ENCODE measurements around the gene NKD1. TPM values are rescaled to one million over a fixed set of nuclear protein-coding genes. Genes with fewer than 3 reads are reported as not detected.

Gene NKD1
- polyA plus RNA-seq, 1 experiment = not detected

GRCh38 chr16:50685462-50686063 is 137.4 kb downstream of the NKD1 start:
- H3K27ac ChIP-seq (ENCODE audit: low read depth, low read length) = no peak overlapping the region
- ChIA-PET CTCF (interaction anchor here (1.1 kb wide), 1 partner anchor 20 kb away, joined by 6 read pairs; no protein-coding TSS in a partner anchor), POLR2A (no interaction called here)
- TF ChIP-seq, protein P1, sequence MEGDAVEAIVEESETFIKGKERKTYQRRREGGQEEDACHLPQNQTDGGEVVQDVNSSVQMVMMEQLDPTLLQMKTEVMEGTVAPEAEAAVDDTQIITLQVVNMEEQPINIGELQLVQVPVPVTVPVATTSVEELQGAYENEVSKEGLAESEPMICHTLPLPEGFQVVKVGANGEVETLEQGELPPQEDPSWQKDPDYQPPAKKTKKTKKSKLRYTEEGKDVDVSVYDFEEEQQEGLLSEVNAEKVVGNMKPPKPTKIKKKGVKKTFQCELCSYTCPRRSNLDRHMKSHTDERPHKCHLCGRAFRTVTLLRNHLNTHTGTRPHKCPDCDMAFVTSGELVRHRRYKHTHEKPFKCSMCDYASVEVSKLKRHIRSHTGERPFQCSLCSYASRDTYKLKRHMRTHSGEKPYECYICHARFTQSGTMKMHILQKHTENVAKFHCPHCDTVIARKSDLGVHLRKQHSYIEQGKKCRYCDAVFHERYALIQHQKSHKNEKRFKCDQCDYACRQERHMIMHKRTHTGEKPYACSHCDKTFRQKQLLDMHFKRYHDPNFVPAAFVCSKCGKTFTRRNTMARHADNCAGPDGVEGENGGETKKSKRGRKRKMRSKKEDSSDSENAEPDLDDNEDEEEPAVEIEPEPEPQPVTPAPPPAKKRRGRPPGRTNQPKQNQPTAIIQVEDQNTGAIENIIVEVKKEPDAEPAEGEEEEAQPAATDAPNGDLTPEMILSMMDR (IDR thresholded peaks at IDR 0.05; ENCODE audit: low read depth, low read length) = no peak
- H3K9me3 ChIP-seq (ENCODE audit: control insufficient read depth, insufficient read depth, low read length) = no peaks in the 10 kb centered on the region
- no peak overlapping the region for H3K4me3 ChIP-seq (ENCODE audit: low read depth, low read length)
- no peak for DNase-seq (ENCODE audit: low read depth, low spot score)
- no peaks in the 10 kb centered on the region for H3K27me3 ChIP-seq (ENCODE audit: control insufficient read depth, insufficient read depth, low read length)

DNA sequence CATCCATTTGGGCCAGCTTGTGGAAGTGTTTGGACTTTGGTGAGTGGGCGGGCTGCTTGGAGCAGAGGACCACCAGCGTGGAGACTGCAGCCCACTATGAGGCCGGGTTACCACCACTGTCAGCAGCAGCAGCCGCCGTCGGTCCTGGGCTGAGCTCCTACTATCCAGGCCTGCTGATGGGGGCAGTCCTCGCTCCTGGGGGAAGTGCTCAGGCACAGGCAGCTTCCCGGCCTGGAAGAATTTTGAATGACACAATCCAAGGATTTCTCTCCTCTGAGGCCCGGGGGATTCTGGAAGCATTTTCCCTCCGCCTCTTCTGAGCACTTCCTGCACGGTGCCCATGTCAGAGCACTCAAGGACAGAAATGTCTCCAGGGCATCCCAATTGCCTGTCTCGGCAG is 139.9 kb downstream of the NKD1 start:
- peaks cover 4% of the 10 kb centered on the region for H3K27me3 ChIP-seq (ENCODE audit: control insufficient read depth, insufficient read depth, low read length)
- DNase-seq (ENCODE audit: low read depth, low spot score) = no peak
- POLR2A ChIA-PET = no interaction called here
- no peak overlapping the region for H3K4me3 ChIP-seq (ENCODE audit: low read depth, low read length)
- CTCF ChIA-PET = interaction anchor here (1.6 kb wide), 1 partner anchor 23 kb away, joined by 6 read pairs; no protein-coding TSS in a partner anchor
- no peak overlapping the region for H3K27ac ChIP-seq (ENCODE audit: low read depth, low read length)
- TF ChIP-seq, protein P1 (IDR thresholded peaks at IDR 0.05; ENCODE audit: low read depth, low read length) = no peak
- no peaks in the 10 kb centered on the region for H3K9me3 ChIP-seq (ENCODE audit: control insufficient read depth, insufficient read depth, low read length)

GRCh38 chr16:50688867-50689266 is 140.7 kb downstream of the NKD1 start:
- H3K27me3 ChIP-seq (ENCODE audit: control insufficient read depth, insufficient read depth, low read length) = peaks cover 8% of the 10 kb centered on the region
- ChIA-PET CTCF (interaction anchor here (1.0 kb wide), 1 partner anchor 23 kb away, joined by 3 read pairs; no protein-coding TSS in a partner anchor), POLR2A (no interaction called here)
- no peak overlapping the region for H3K4me3 ChIP-seq (ENCODE audit: low read depth, low read length)
- TF ChIP-seq, protein P1 (IDR thresholded peaks at IDR 0.05; ENCODE audit: low read depth, low read length) = no peak
- H3K27ac ChIP-seq (ENCODE audit: low read depth, low read length) = no peak overlapping the region
- no peaks in the 10 kb centered on the region for H3K9me3 ChIP-seq (ENCODE audit: control insufficient read depth, insufficient read depth, low read length)
- DNase-seq (ENCODE audit: low read depth, low spot score) = no peak

GRCh38 chr16:50690177-50690576 is 142.0 kb downstream of the NKD1 start:
- CTCF ChIA-PET = interaction anchor here (1.8 kb wide), 1 partner anchor 25 kb away, joined by 6 read pairs; no protein-coding TSS in a partner anchor
- H3K4me3 ChIP-seq (ENCODE audit: low read depth, low read length) = no peak overlapping the region
- TF ChIP-seq, protein P1 (IDR thresholded peaks at IDR 0.05; ENCODE audit: low read depth, low read length) = no peak
- peaks cover 13% of the 10 kb centered on the region for H3K27me3 ChIP-seq (ENCODE audit: control insufficient read depth, insufficient read depth, low read length)
- H3K27ac ChIP-seq (ENCODE audit: low read depth, low read length) = no peak overlapping the region
- POLR2A ChIA-PET = no interaction called here
- no peaks in the 10 kb centered on the region for H3K9me3 ChIP-seq (ENCODE audit: control insufficient read depth, insufficient read depth, low read length)
- DNase-seq (ENCODE audit: low read depth, low spot score) = no peak

GRCh38 chr16:50692644-50692998 is 144.4 kb downstream of the NKD1 start:
- TF ChIP-seq, protein P1 (IDR thresholded peaks at IDR 0.05; ENCODE audit: low read depth, low read length) = no peak
- POLR2A ChIA-PET = no interaction called here
- Histone ChIP-seq H3K9me3 (ENCODE audit: control insufficient read depth, insufficient read depth, low read length) (no peaks in the 10 kb centered on the region), H3K27ac (ENCODE audit: low read depth, low read length) (no peak overlapping the region), H3K27me3 (ENCODE audit: control insufficient read depth, insufficient read depth, low read length) (peaks cover 13% of the 10 kb centered on the region), H3K4me3 (ENCODE audit: low read depth, low read length) (no peak overlapping the region)
- CTCF ChIA-PET = no interaction called here
- no peak for DNase-seq (ENCODE audit: low read depth, low spot score)
